Spleen (tissue), 11 donors: ENCODE measurements around the gene ABCA1. TPM values are rescaled to one million over a fixed set of nuclear protein-coding genes. Genes with fewer than 3 reads are reported as not detected.

Experiments used
- DNase-seq: peaks from one replicate; pipeline ENCODE4 v3.0.0-alpha.2; 2020
- H3K27ac ChIP-seq, 8 donors: fragments of 200-600 bp; sonication (generic) in 7 of 8; 1 replicate in 4 of 8; 2 replicates in 4 of 8; pipeline versions ENCODE4 v1.5.0 to v1.8.0; 2016 to 2021; ENCODE audit warnings: inconsistent platforms in 4 of 8, mild to moderate bottlenecking in 4 of 8, moderate library complexity in 1 of 8
- H3K27me3 ChIP-seq, 7 donors: fragments of 200-600 bp; sonication (generic) in 6 of 7; replicated peaks in 1 of 7; 1 replicate in 4 of 7; 2 replicates in 3 of 7; pipeline versions ENCODE4 v1.5.0 to v1.8.0; 2016 to 2021; ENCODE audit warnings: inconsistent platforms in 3 of 7, mild to moderate bottlenecking in 1 of 7
- H3K36me3 ChIP-seq, 6 donors: fragments of 200-600 bp; sonication (generic) in 5 of 6; 1 replicate in 4 of 6; 2 replicates in 2 of 6; pipeline versions ENCODE4 v1.5.0 to v1.8.0; 2016 to 2021; ENCODE audit warnings: inconsistent platforms in 2 of 6
- H3K4me1 ChIP-seq, 6 donors: fragments of 200-600 bp; sonication (generic) in 5 of 6; 1 replicate in 3 of 6; 2 replicates in 3 of 6; pipeline versions ENCODE4 v1.5.0 to v1.8.0; 2016 to 2021; ENCODE audit warnings: inconsistent platforms in 3 of 6
- H3K4me3 ChIP-seq, 8 donors: fragments of 200-600 bp; sonication (generic) in 7 of 8; 1 replicate in 4 of 8; 2 replicates in 4 of 8; pipeline versions ENCODE4 v1.5.0 to v1.8.0; 2016 to 2021; ENCODE audit warnings: inconsistent platforms in 4 of 8, mild to moderate bottlenecking in 4 of 8, moderate library complexity in 2 of 8
- H3K9me3 ChIP-seq, 8 donors: fragments of 200-600 bp; sonication (generic) in 7 of 8; 1 replicate in 4 of 8; 2 replicates in 4 of 8; pipeline versions ENCODE4 v1.5.0 to v1.8.0; 2016 to 2021; ENCODE audit warnings: inconsistent platforms in 4 of 8
- CTCF ChIP-seq, 11 experiments: fragments of 200-600 bp in 7 of 11; fragments of 450-650 bp in 4 of 11; sonication (generic) in 4 of 11; IDR thresholded peaks in 8 of 11; conservative IDR thresholded peaks in 3 of 11; 1 replicate in 7 of 11; 2 replicates in 4 of 11; pipeline versions ENCODE4 v1.4.0 to v1.8.0; 2016 to 2021; ENCODE audit warnings: antibody characterized with exemption in 11 of 11, inconsistent platforms in 4 of 11, mild to moderate bottlenecking in 1 of 11
- POLR2A ChIP-seq, 3 donors: fragments of 450-650 bp; IDR thresholded peaks; one replicate each; pipeline ENCODE4 v1.5.1; 2017; ENCODE audit warnings: antibody characterized with exemption in 3 of 3, mild to moderate bottlenecking in 1 of 3
- POLR2AphosphoS5 ChIP-seq, 3 donors: sonication (generic); formaldehyde crosslinking; IDR thresholded peaks; one replicate each; pipeline ENCODE4 v1.5.1; 2017; ENCODE audit warnings: antibody characterized with exemption in 3 of 3
- WGBS, 5 donors: extraction: QIAGEN DNeasy Blood & Tissue Kit in 3 of 5; methylation state at CpG; one replicate each; pipeline versions ENCODE4 v1.1.5 to v1.1.7; 2013 to 2018; 5-methylcytosine and 5-hydroxymethylcytosine counted together
- intact Hi-C: fragments of 100-400 bp; cut with DNase I; formaldehyde crosslinking; loops from one replicate; pipeline ENCODE4 v1.15.0; 2023; ENCODE audit warnings: low total_unique reads
- polyA plus RNA-seq, 3 donors: library from polyadenylated mRNA; stranded (reverse); fragments of 200-250 nt; gene quantifications; one replicate each; pipeline ENCODE4 v1.2.1, GENCODE V29; 2013
- total RNA-seq, 7 donors: library from RNA; depleted of rRNA in 3 of 7; stranded (reverse); fragments of >200 nt in 3 of 7; fragmentation: NEBNext Ultra II Directional in 4 of 7; extraction: Animal tissue kit (Norgen Biotek cat#: 25700) in 4 of 7; gene quantifications; one replicate each; pipeline versions ENCODE4 v1.1.0 to v1.2.1, GENCODE V29; 2016 to 2021
- donor health status: healthy with polysubstance abuse.
- donor health status: DM: no; HTN: no; CAD: no; lungs with moderate emphysema.
- donor health status: DM: no; HTN: no; CAD: no.
- donor health status: Bipolar disorder and iron deficiency.
- donor health status: healthy.
- donor health status: DM: no; HTN: no; CAD: no.
- donor health status: DM: yes; HTN: yes; CAD: no.

The ABCA1 gene
- total and polyA plus RNA-seq, 10 donors, result 4.5 to 78.4 (median 60.2) TPM

- peak overlapping the region in 1 of 8 donors; percentile 16 for H3K27ac ChIP-seq
- intact Hi-C loops, result no loop called here
Measured at GRCh38 chr9:104758974-104759373, 169.0 kb downstream of the ABCA1 start.

GRCh38 chr9:104750185-104750767, 177.7 kb downstream of the ABCA1 start:
- intact Hi-C loops, result no loop called here
- TF ChIP-seq POLR2AphosphoS5 (IDR thresholded peaks at IDR 0.05) (no peak), POLR2A (IDR thresholded peaks at IDR 0.05) (no peak), CTCF (IDR thresholded peaks at IDR 0.05 in 8 of 11, conservative IDR thresholded peaks at IDR 0.05 in 3 of 11) (no peak)
- no peak overlapping the region for H3K4me3 ChIP-seq
- H3K36me3 ChIP-seq, result peaks cover 0 to 45% (median 24%) of the 10 kb centered on the region in 6 donors
- peak overlapping the region in 1 of 8 donors; percentile 10 for H3K27ac ChIP-seq
- WGBS, 5 donors, result 73 to 84% (median 77%) methylated on average over 3 of the region's 3 CpGs
- no peaks in the 10 kb centered on the region for H3K9me3 ChIP-seq
- no peaks in the 10 kb centered on the region for H3K27me3 ChIP-seq
- no peak for DNase-seq
- peaks cover 11 to 46% (median 24%) of the 10 kb centered on the region in 6 donors for H3K4me1 ChIP-seq

More at GRCh38 chr9:104758974-104759373, 169.0 kb downstream of the ABCA1 start:
- no peak for DNase-seq
- Histone ChIP-seq H3K27me3 (no peaks in the 10 kb centered on the region), H3K9me3 (no peaks in the 10 kb centered on the region), H3K36me3 (peaks cover 0 to 66% (median 12%) of the 10 kb centered on the region in 6 donors), H3K4me1 (peaks cover 0 to 6% (median 4%) of the 10 kb centered on the region in 6 donors), H3K4me3 (no peak overlapping the region)
- TF ChIP-seq POLR2AphosphoS5 (IDR thresholded peaks at IDR 0.05) (no peak), CTCF (IDR thresholded peaks at IDR 0.05 in 8 of 11, conservative IDR thresholded peaks at IDR 0.05 in 3 of 11) (no peak), POLR2A (IDR thresholded peaks at IDR 0.05) (no peak)
- WGBS, 5 donors, result 59 to 76% (median 67%) methylated on average over 3 of the region's 3 CpGs

GRCh38 chr9:104748359-104749031, 179.5 kb downstream of the ABCA1 start:
- peak overlapping the region; percentile 88 to 97 (median 96) for H3K27ac ChIP-seq
- peaks cover 0 to 28% (median 14%) of the 10 kb centered on the region in 6 donors for H3K36me3 ChIP-seq
- 5 to 7% (median 7%) methylated on average over 19 of the region's 19 CpGs for WGBS, 5 donors
- no peak for DNase-seq
- no peaks in the 10 kb centered on the region for H3K9me3 ChIP-seq
- H3K4me1 ChIP-seq, result peaks cover 11 to 46% (median 24%) of the 10 kb centered on the region in 6 donors
- peak overlapping the region; percentile 68 to 87 (median 79) for H3K4me3 ChIP-seq
- no peaks in the 10 kb centered on the region for H3K27me3 ChIP-seq
- intact Hi-C loops, result no loop called here
- TF ChIP-seq POLR2AphosphoS5 (IDR thresholded peaks at IDR 0.05), result peak in 1 of 3 donors; percentile 40
- no peak for TF ChIP-seq CTCF (IDR thresholded peaks at IDR 0.05 in 8 of 11, conservative IDR thresholded peaks at IDR 0.05 in 3 of 11)
